PC-3 (cell line): ENCODE results near the gene SLC31A1. TPM values are rescaled to one million over a fixed set of nuclear protein-coding genes. Genes with fewer than 3 reads are reported as not detected.

Experiments
- ATAC-seq: fragments of 200-7000 bp; cut with Tn5 transposase; 2 replicates; pipeline ENCODE4 v1.9.1; 2020; ENCODE audit warnings: mild to moderate bottlenecking, moderate library complexity
- BruUV-seq: library from RNA; stranded (reverse); fragments of 400-500 nt; replicated peaks from 2 replicates; lab custom pipeline; 2021; lab: Mats Ljungman, UMichigan
- CTCF ChIA-PET: fragments of 300-600 bp; sonication (Branson Sonifier 250); formaldehyde crosslinking; loops from one replicate; lab custom pipeline; 2022; ENCODE audit warnings: antibody characterized with exemption; lab: Charles Lee
- POLR2A ChIA-PET: fragments of 300-600 bp; sonication (Branson Sonifier 250); formaldehyde crosslinking; loops from one replicate; lab custom pipeline; 2022; ENCODE audit warnings: antibody characterized with exemption; ENCODE audit not compliant: unreplicated experiment; lab: Charles Lee
- DNase-seq: peaks from one replicate; pipeline ENCODE4 v3.0.0-alpha.2; 2015
- H2AFZ ChIP-seq: fragments of 300-600 bp; sonication (generic); 2 replicates; pipeline ENCODE4 v1.6.0; 2016; ENCODE audit warnings: antibody characterized with exemption, low read length
- H3F3A ChIP-seq: fragments of 300-600 bp; sonication (generic); one replicate; pipeline ENCODE4 v1.6.0; 2017; ENCODE audit warnings: antibody characterized with exemption, low read length, control low read depth, mild to moderate bottlenecking; ENCODE audit not compliant: unreplicated experiment
- H3K27ac ChIP-seq: fragments of 300-600 bp; sonication (generic); 2 replicates; pipeline ENCODE4 v1.5.1; 2016; ENCODE audit warnings: mild to moderate bottlenecking, low read length
- H3K27me3 ChIP-seq: fragments of 300-600 bp; sonication (generic); 2 replicates; pipeline ENCODE4 v1.6.1; 2016; ENCODE audit warnings: low read length, mixed read lengths
- H3K36me3 ChIP-seq: fragments of 300-600 bp; sonication (generic); 2 replicates; pipeline ENCODE4 v1.6.1; 2016; ENCODE audit warnings: low read depth, mixed run types, low read length, mixed read lengths
- H3K4me1 ChIP-seq: fragments of 300-600 bp; sonication (generic); 2 replicates; pipeline ENCODE4 v1.5.1; 2016; ENCODE audit warnings: low read length; ENCODE audit not compliant: insufficient read depth
- H3K4me2 ChIP-seq: fragments of 300-600 bp; sonication (generic); 2 replicates; pipeline ENCODE4 v1.6.0; 2016; ENCODE audit warnings: low read length
- H3K4me3 ChIP-seq: fragments of 300-600 bp; sonication (generic); 2 replicates; pipeline ENCODE4 v1.5.1; 2016; ENCODE audit warnings: mild to moderate bottlenecking, low read length, mixed read lengths
- H3K79me2 ChIP-seq: fragments of 300-600 bp; sonication (generic); 2 replicates; pipeline ENCODE4 v1.6.1; 2017; ENCODE audit warnings: low read length, mixed read lengths
- H3K9ac ChIP-seq: fragments of 300-600 bp; sonication (generic); 2 replicates; pipeline ENCODE4 v1.6.0; 2016; ENCODE audit warnings: mild to moderate bottlenecking, low read length
- H3K9me2 ChIP-seq: fragments of 300-600 bp; sonication (generic); replicated peaks from 2 replicates; pipeline ENCODE4 v1.6.1; 2016; ENCODE audit warnings: mixed run types, low read length, mixed read lengths
- H3K9me3 ChIP-seq: fragments of 300-600 bp; sonication (generic); 2 replicates; pipeline ENCODE4 v1.6.1; 2016; ENCODE audit warnings: low read length, mixed read lengths
- H4K20me1 ChIP-seq: fragments of 300-600 bp; sonication (generic); 2 replicates; pipeline ENCODE4 v1.6.1; 2016; ENCODE audit warnings: low read length, mixed read lengths
- EZH2 ChIP-seq: fragments of 300-600 bp; sonication (generic); IDR thresholded peaks from one replicate; pipeline ENCODE4 v1.6.1; 2017; ENCODE audit warnings: antibody characterized with exemption, mild to moderate bottlenecking, low read length; ENCODE audit not compliant: unreplicated experiment
- EZH2phosphoT487 ChIP-seq: fragments of 300-600 bp; sonication (generic); IDR thresholded peaks from 2 replicates; pipeline ENCODE4 v1.6.1; 2018; ENCODE audit warnings: mild to moderate bottlenecking, antibody characterized with exemption, low read length, borderline replicate concordance
- intact Hi-C: fragments of 100-400 bp; cut with micrococcal nuclease; formaldehyde crosslinking; loops from 2 replicates; pipeline ENCODE4 v1.9.0; 2023
- total RNA-seq: library from RNA; depleted of rRNA; stranded (reverse); fragments of >200 nt; gene quantifications from 2 replicates; pipeline ENCODE4 v1.2.3, GENCODE V29; 2014
- TF ChIP-seq, protein P1 (sequence below): fragments of 300-600 bp; sonication (generic); conservative IDR thresholded peaks from 2 replicates; pipeline ENCODE4 v1.5.1; 2017; ENCODE audit warnings: antibody characterized with exemption, low read depth, mild to moderate bottlenecking, low read length

Gene SLC31A1
- total RNA-seq, 1 experiment from 2014 or later: 9.7 TPM

- Histone ChIP-seq H3K27ac (no peak overlapping the region), H3K4me1 (no peaks in the 10 kb centered on the region), H3K36me3 (peaks cover 26% of the 10 kb centered on the region; the same call in 1 of the 2 replicates), H3K4me3 (no peak overlapping the region), H3K4me2 (no peak overlapping the region), H3K9me2 (no peaks in the 10 kb centered on the region), H2AFZ (no peak overlapping the region), H3K27me3 (no peaks in the 10 kb centered on the region), H4K20me1 (no peaks in the 10 kb centered on the region), H3K9ac (no peak overlapping the region), H3K79me2 (no peaks in the 10 kb centered on the region), H3F3A (no peaks in the 10 kb centered on the region), H3K9me3 (no peaks in the 10 kb centered on the region)
- ATAC-seq: no peak
- POLR2A ChIA-PET: no interaction called here
- CTCF ChIA-PET: no interaction called here
- intact Hi-C loops: no loop called here
- TF ChIP-seq EZH2 (no peak), EZH2phosphoT487 (no peak)
- TF ChIP-seq, protein P1, sequence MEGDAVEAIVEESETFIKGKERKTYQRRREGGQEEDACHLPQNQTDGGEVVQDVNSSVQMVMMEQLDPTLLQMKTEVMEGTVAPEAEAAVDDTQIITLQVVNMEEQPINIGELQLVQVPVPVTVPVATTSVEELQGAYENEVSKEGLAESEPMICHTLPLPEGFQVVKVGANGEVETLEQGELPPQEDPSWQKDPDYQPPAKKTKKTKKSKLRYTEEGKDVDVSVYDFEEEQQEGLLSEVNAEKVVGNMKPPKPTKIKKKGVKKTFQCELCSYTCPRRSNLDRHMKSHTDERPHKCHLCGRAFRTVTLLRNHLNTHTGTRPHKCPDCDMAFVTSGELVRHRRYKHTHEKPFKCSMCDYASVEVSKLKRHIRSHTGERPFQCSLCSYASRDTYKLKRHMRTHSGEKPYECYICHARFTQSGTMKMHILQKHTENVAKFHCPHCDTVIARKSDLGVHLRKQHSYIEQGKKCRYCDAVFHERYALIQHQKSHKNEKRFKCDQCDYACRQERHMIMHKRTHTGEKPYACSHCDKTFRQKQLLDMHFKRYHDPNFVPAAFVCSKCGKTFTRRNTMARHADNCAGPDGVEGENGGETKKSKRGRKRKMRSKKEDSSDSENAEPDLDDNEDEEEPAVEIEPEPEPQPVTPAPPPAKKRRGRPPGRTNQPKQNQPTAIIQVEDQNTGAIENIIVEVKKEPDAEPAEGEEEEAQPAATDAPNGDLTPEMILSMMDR: no peak
- DNase-seq: no peak
- no TSS peak for BruUV-seq
Measured at GRCh38 chr9:113176803-113177202, 44.5 kb upstream of the SLC31A1 start.

DNA sequence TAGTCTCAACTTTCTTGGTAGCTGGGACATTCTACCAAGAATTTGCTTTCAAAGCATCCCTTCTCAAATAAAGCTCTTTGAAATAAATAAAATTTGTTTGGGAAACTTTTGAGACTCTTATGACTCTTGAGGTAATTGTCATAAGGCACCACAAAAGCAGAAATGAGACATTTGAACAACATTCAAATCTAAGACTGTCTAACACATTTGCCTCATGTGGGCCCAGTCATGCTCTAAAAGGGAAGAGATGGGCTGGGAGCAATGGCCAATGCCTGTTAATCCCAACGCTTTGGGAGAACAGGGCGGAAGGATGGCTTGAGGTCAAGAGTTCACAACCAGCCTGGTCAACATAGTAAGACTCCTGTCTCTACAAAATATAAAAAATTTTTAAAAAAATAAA lies 44.1 kb upstream of the SLC31A1 start:
- Histone ChIP-seq H3K4me2 (no peak overlapping the region), H3K4me1 (no peaks in the 10 kb centered on the region), H4K20me1 (no peaks in the 10 kb centered on the region), H2AFZ (no peak overlapping the region), H3K4me3 (no peak overlapping the region), H3K9me2 (no peaks in the 10 kb centered on the region), H3K9ac (no peak overlapping the region), H3K27me3 (no peaks in the 10 kb centered on the region), H3K79me2 (no peaks in the 10 kb centered on the region), H3K36me3 (peaks cover 30% of the 10 kb centered on the region; the same call in 1 of the 2 replicates), H3K9me3 (no peaks in the 10 kb centered on the region), H3K27ac (no peak overlapping the region), H3F3A (no peaks in the 10 kb centered on the region)
- TF ChIP-seq, protein P1: no peak
- no peak for TF ChIP-seq EZH2
- no peak for TF ChIP-seq EZH2phosphoT487
- no peak for ATAC-seq
- CTCF ChIA-PET: no interaction called here
- POLR2A ChIA-PET: no interaction called here
- DNase-seq: no peak
- no TSS peak for BruUV-seq
- intact Hi-C loops: no loop called here

GRCh38 chr9:113178087-113178486 lies 43.3 kb upstream of the SLC31A1 start:
- CTCF ChIA-PET: no interaction called here
- Histone ChIP-seq H3K27me3 (no peaks in the 10 kb centered on the region), H3K4me1 (no peaks in the 10 kb centered on the region), H3K27ac (no peak overlapping the region), H3K9me2 (no peaks in the 10 kb centered on the region), H3K36me3 (peaks cover 33% of the 10 kb centered on the region; the same call in 1 of the 2 replicates), H3K79me2 (no peaks in the 10 kb centered on the region), H2AFZ (no peak overlapping the region), H3K4me3 (no peak overlapping the region), H3F3A (no peaks in the 10 kb centered on the region), H3K9me3 (no peaks in the 10 kb centered on the region), H3K9ac (no peak overlapping the region), H3K4me2 (no peak overlapping the region), H4K20me1 (no peaks in the 10 kb centered on the region)
- BruUV-seq: no TSS peak
- intact Hi-C loops: no loop called here
- no peak for ATAC-seq
- POLR2A ChIA-PET: no interaction called here
- TF ChIP-seq EZH2 (no peak), EZH2phosphoT487 (no peak)
- TF ChIP-seq, protein P1: no peak
- no peak for DNase-seq
